ENCODE data around the gene TOPORS. TPM values are rescaled to one million over a fixed set of nuclear protein-coding genes. Genes with fewer than 3 reads are reported as not detected.

Gene TOPORS
- 37.4 and 47.6 TPM in 2 replicates for total RNA-seq

DNA sequence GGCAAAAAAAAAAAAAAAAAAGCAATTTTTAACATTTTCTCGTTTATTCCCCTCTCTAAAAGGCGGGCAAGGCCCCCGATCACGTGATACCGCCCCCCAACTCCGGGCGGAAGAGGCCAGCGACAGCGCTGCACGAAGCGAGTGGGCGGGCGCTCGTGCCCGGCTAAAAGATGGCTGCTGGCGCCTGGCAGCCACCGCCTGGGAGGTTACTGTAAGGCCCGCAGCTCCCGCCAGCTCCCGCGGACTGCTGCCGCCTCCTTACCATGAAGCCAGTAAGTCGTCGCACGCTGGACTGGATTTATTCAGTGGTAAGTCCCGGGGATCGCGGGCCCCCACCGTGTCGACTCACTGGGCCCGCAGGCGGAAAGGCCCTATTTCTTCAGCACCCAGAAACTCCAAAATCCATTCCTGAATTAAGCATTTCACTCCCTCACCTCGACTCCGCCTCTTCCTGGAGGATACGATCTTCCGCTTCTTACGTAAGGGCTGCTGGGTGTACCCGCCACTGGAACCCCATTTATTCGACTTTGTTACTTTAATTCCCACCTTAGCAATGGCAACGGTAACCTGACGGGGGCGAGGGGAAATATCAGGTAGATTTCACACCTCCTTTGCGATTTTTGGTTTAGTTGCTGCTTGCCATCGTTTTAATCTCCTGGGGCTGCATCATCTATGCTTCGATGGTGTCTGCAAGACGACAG lies at the start of gene TOPORS, which contains the start of gene SMIM27:
TSS of gene TOPORS (minus strand) at position 415 of the 701 bp plus-strand sequence. CDS start at position 265, 150 bp downstream.
TSS of gene SMIM27 (plus strand) at position 156 of the 701 bp plus-strand sequence. CDS start at position 264, 108 bp downstream.

DNA sequence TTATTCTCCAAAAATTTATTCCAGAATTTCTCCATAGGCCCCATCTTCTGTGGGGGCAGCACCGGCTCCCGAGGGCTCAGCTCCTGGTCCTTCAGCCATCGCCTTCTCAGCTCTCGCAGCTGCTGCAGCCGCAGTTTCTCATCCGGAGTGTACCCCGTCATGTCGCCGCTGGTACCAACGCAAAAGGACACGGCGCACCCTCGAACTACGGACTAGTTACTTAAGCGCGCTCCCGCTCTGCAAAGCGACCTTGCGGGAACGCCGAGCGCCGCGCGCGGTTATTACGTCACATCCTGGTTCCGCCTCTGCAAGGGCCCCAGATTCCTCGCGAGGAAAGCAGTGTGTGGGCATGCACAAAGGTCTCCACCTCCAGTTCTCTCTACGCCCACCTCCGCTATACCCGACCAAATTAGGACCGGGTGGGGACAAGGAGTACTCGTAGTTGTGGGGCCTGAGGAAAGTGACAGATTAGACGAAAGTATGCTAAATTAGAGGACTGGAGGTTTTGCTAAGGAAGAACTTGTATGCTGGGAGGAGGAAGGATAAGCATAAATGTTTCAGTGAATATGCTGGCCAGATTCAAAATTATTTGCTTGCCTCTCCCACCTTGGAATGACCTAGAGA lies 20.6 kb upstream of the TOPORS start, which contains the start of gene NDUFB6:
TSS of gene NDUFB6 (minus strand) at position 260 of the 624 bp plus-strand sequence. CDS start at position 161, 99 bp downstream.

DNA sequence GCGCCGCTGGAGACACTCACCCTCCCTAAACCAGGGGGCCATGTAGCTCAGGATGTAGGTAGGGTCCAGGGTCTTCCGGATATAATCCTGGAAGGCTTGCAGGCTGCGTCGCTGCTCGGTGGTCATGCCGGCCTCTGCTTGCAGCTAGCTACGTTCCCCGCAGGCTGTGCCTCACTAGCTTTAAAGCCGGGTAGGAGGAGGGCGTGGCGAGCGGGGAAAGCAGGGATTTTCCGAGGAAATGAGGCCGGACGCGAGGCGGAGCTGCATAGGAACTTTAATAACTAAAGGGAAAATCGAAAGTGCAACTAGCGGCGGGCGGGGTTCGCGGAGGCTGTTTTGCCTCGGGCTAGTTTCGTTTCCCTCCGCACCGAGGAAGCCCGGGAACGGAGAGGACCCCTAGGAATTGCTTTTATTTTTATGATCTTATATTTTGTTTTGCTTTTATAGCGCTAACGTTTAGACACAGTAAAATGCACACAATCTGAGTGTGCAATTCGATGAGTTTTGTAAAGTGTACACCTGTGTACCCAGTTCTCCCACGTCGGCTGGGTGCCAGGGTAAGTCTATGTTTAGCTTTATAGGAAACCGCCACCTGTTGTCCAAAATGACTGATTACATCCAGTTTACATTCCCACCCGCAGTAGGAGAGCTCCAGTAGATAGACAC lies 26.2 kb downstream of the TOPORS start, which contains the start of gene RIGI:
TSS of gene RIGI (minus strand) at position 156 of the 666 bp plus-strand sequence. CDS start at position 126, 30 bp downstream.

Other genes with a start within 250 kb of the TOPORS start
- gene ACO1, start 167.9 kb downstream of the TOPORS start, total RNA-seq: 124 and 141 TPM in 2 replicates
- gene RIGI, start 26.4 kb downstream of the TOPORS start, total RNA-seq: 10.1 and 13.7 TPM in 2 replicates
- gene SMIM27, start 259 bp downstream of the TOPORS start, total RNA-seq: 1.7 and 2.1 TPM in 2 replicates
- 43.6 and 48.0 TPM in 2 replicates for gene NDUFB6, start 20.6 kb upstream of the TOPORS start, total RNA-seq
- gene TAF1L, start 83.1 kb upstream of the TOPORS start, total RNA-seq: under 0.01 TPM in 2 replicates
- gene TMEM215, start 231.0 kb upstream of the TOPORS start, total RNA-seq: not detected in 2 replicates

All from articular chondrocyte of knee joint (primary cell).